IMR-90 (cell line): ENCODE data around the gene AP3B1. TPM values are rescaled to one million over a fixed set of nuclear protein-coding genes. Genes with fewer than 3 reads are reported as not detected.

Experiments
- ATAC-seq: fragments of 200-7000 bp; cut with Tn5 transposase; 2 replicates; pipeline ENCODE4 v1.9.1; 2020; ENCODE audit warnings: low read depth, mild to moderate bottlenecking, moderate library complexity
- BruUV-seq: library from RNA; stranded (reverse); fragments of 400-500 nt; replicated peaks from 2 replicates; lab custom pipeline; 2021; lab: Mats Ljungman, UMichigan
- CTCF ChIA-PET: fragments of 300-600 bp; formaldehyde crosslinking; extraction: SDS; loops from one replicate; lab custom pipeline; 2021; ENCODE audit warnings: antibody characterized with exemption; lab: Yijun Ruan, JAX
- POLR2A ChIA-PET: fragments of 300-600 bp; sonication (Branson Sonifier 250); formaldehyde crosslinking; loops from one replicate; lab custom pipeline; 2022; ENCODE audit warnings: antibody characterized with exemption; ENCODE audit not compliant: unreplicated experiment; lab: Charles Lee
- DNase-seq: peaks from one replicate; pipeline ENCODE4 v3.0.0; 2013
- H2AFZ ChIP-seq: replicated peaks from 2 replicates; pipeline ENCODE3; 2013; ENCODE audit warnings: low read length, mild to moderate bottlenecking; ENCODE audit not compliant: poor library complexity
- H2AK5ac ChIP-seq: 2 replicates; pipeline ENCODE4 v1.6.1; 2013; ENCODE audit warnings: low read depth, low read length, inconsistent platforms
- H2AK9ac ChIP-seq: replicated peaks from 2 replicates; pipeline ENCODE3; 2013; ENCODE audit warnings: mild to moderate bottlenecking, low read depth, low read length, moderate library complexity; ENCODE audit not compliant: poor library complexity
- H2BK120ac ChIP-seq: 2 replicates; pipeline ENCODE4 v1.6.1; 2013; ENCODE audit warnings: low read depth, low read length, inconsistent platforms
- H2BK15ac ChIP-seq: 3 replicates; pipeline ENCODE4 v1.6.1; 2013; ENCODE audit warnings: low read depth, low read length, inconsistent platforms
- H2BK20ac ChIP-seq: 2 replicates; pipeline ENCODE4 v1.6.1; 2013; ENCODE audit warnings: low read depth, mild to moderate bottlenecking, inconsistent platforms, low read length, moderate library complexity
- H2BK5ac ChIP-seq: 2 replicates; pipeline ENCODE4 v1.6.1; 2013; ENCODE audit warnings: mild to moderate bottlenecking, low read depth, low read length, inconsistent platforms; ENCODE audit not compliant: poor library complexity, severe bottlenecking
- H3K14ac ChIP-seq: replicated peaks from 2 replicates; pipeline ENCODE4 v1.6.1; 2013; ENCODE audit warnings: low read depth, low read length, inconsistent platforms
- H3K18ac ChIP-seq: 2 replicates; pipeline ENCODE4 v1.6.1; 2013; ENCODE audit warnings: low read depth, low read length, control low read depth
- H3K23ac ChIP-seq: 2 replicates; pipeline ENCODE4 v1.6.1; 2013; ENCODE audit warnings: low read depth, low read length, inconsistent platforms
- H3K27ac ChIP-seq: 2 replicates; pipeline ENCODE4 v1.5.1; 2013; ENCODE audit warnings: mild to moderate bottlenecking, control low read depth, low read length; ENCODE audit not compliant: insufficient read depth
- H3K27me3 ChIP-seq: 2 replicates; pipeline ENCODE4 v1.6.1; 2013; ENCODE audit warnings: low read length; ENCODE audit not compliant: control insufficient read depth, insufficient read depth
- H3K36me3 ChIP-seq: 2 replicates; pipeline ENCODE4 v1.6.1; 2013; ENCODE audit warnings: low read length, mixed read lengths; ENCODE audit not compliant: control insufficient read depth, insufficient read depth
- H3K4ac ChIP-seq: 2 replicates; pipeline ENCODE4 v1.6.1; 2013; ENCODE audit warnings: low read depth, low read length, inconsistent platforms
- H3K4me1 ChIP-seq: 2 replicates; pipeline ENCODE4 v1.6.1; 2013; ENCODE audit warnings: low read length, mixed read lengths; ENCODE audit not compliant: control insufficient read depth, insufficient read depth
- H3K4me2 ChIP-seq: 2 replicates; pipeline ENCODE4 v1.6.1; 2013; ENCODE audit warnings: low read depth, mild to moderate bottlenecking, control low read depth, low read length, moderate library complexity
- H3K4me3 ChIP-seq: 2 replicates; pipeline ENCODE4 v1.5.1; 2013; ENCODE audit warnings: low read depth, mild to moderate bottlenecking, control low read depth, low read length, moderate library complexity; ENCODE audit not compliant: insufficient read depth
- H3K56ac ChIP-seq: 2 replicates; pipeline ENCODE4 v1.6.1; 2013; ENCODE audit warnings: low read length, inconsistent platforms; ENCODE audit not compliant: insufficient read depth; ENCODE audit errors: extremely low read depth
- H3K79me1 ChIP-seq, 2 experiments: 2 replicates each; pipeline ENCODE4 v1.6.1; 2013; ENCODE audit warnings: low read length in 2 of 2, inconsistent platforms in 1 of 2, low read depth in 1 of 2
- H3K9ac ChIP-seq: 2 replicates; pipeline ENCODE4 v1.6.1; 2013; ENCODE audit warnings: low read depth, low read length, control low read depth
- H3K9me1 ChIP-seq: 2 replicates; pipeline ENCODE4 v1.6.1; 2013; ENCODE audit warnings: low read length, inconsistent platforms; ENCODE audit not compliant: insufficient read depth
- H3K9me3 ChIP-seq: 2 replicates; pipeline ENCODE4 v1.6.1; 2013; ENCODE audit warnings: low read length; ENCODE audit not compliant: control insufficient read depth, insufficient read depth
- H4K20me1 ChIP-seq: 2 replicates; pipeline ENCODE4 v1.6.1; 2013; ENCODE audit warnings: low read length, inconsistent platforms; ENCODE audit not compliant: insufficient read depth
- H4K5ac ChIP-seq: 2 replicates; pipeline ENCODE4 v1.6.1; 2013; ENCODE audit warnings: mild to moderate bottlenecking, low read depth, low read length, control low read depth
- H4K8ac ChIP-seq, 2 experiments: 2 replicates each; pipeline ENCODE4 v1.6.1; 2013; ENCODE audit warnings: low read depth in 2 of 2, low read length in 2 of 2, control low read depth in 1 of 2, inconsistent platforms in 1 of 2
- H4K91ac ChIP-seq: 2 replicates; pipeline ENCODE4 v1.6.1; 2013; ENCODE audit warnings: low read depth, low read length, inconsistent platforms; ENCODE audit not compliant: insufficient read depth
- BHLHE40 ChIP-seq: fragments of 150-350 bp; IDR thresholded peaks from 2 replicates; pipeline ENCODE4 v1.6.1; 2016; ENCODE audit warnings: mild to moderate bottlenecking, low read depth, low read length
- CEBPB ChIP-seq: IDR thresholded peaks from 2 replicates; pipeline ENCODE4 v1.6.1; 2012; ENCODE audit warnings: low read depth, low read length, improper control_type of control experiment
- CHD1 ChIP-seq: IDR thresholded peaks from 2 replicates; pipeline ENCODE4 v1.6.1; 2012; ENCODE audit warnings: low read depth, low read length, improper control_type of control experiment
- CTCF ChIP-seq: conservative IDR thresholded peaks from 2 replicates; pipeline ENCODE4 v1.5.1; 2012; ENCODE audit warnings: mild to moderate bottlenecking, low read depth, low read length, improper control_type of control experiment
- NFE2L2 ChIP-seq: fragments of 150-350 bp; IDR thresholded peaks from 2 replicates; pipeline ENCODE4 v1.6.1; 2016; ENCODE audit warnings: low read depth, mild to moderate bottlenecking, low read length
- RAD21 ChIP-seq: IDR thresholded peaks from 2 replicates; pipeline ENCODE4 v1.6.1; 2012; ENCODE audit warnings: low read length, improper control_type of control experiment
- RCOR1 ChIP-seq: IDR thresholded peaks from 2 replicates; pipeline ENCODE4 v1.6.1; 2012; ENCODE audit warnings: mild to moderate bottlenecking, low read length, improper control_type of control experiment; ENCODE audit not compliant: insufficient replicate concordance
- USF2 ChIP-seq: fragments of 150-350 bp; IDR thresholded peaks from 2 replicates; pipeline ENCODE4 v1.6.1; 2017; ENCODE audit warnings: mild to moderate bottlenecking, antibody characterized with exemption, low read length, low read depth
- WGBS, 2 experiments: methylation state at CpG; one replicate each; pipeline versions ENCODE4 v1.1.5 to v1.1.7; 2013; ENCODE audit warnings: missing lambda C conversion rate in 2 of 2; ENCODE audit not compliant: insufficient read length in 1 of 2; ENCODE audit errors: extremely low coverage in 2 of 2; 5-methylcytosine and 5-hydroxymethylcytosine counted together
- dilution Hi-C: fragments of 300-500 bp; cut with HindIII; formaldehyde crosslinking; loops from one replicate; pipeline ENCODE4 v1.14.3; 2018; ENCODE audit warnings: low sequenced_read_pairs; ENCODE audit not compliant: unreplicated experiment
- in situ Hi-C: fragments of 300-500 bp; cut with MboI; formaldehyde crosslinking; loops from 3 replicates; pipeline ENCODE4 v1.14.3; 2019; ENCODE audit warnings: low sequenced_read_pairs, inconsistent platforms, mixed read lengths
- intact Hi-C: fragments of 100-400 bp; cut with micrococcal nuclease; formaldehyde crosslinking; loops from 2 replicates; pipeline ENCODE4 v1.10.0; 2022
- polyA plus RNA-seq, 3 experiments: library from polyadenylated mRNA; depleted of rRNA; stranded (reverse); fragments of >200 nt; gene quantifications; 2 replicates each; pipeline ENCODE4 v1.2.3, GENCODE V29; 2012; ENCODE audit warnings: low replicate concordance in 1 of 3
- total RNA-seq: library from RNA; depleted of rRNA; stranded (reverse); fragments of >200 nt; gene quantifications from 2 replicates; pipeline ENCODE4 v1.2.3, GENCODE V29; 2012

Gene AP3B1
- total and polyA plus RNA-seq, 2 of the 4 experiments (the other 2 are of a cell fraction): 33.1 to 59.0 TPM

GRCh38 chr5:77955577-77955976 is 338.9 kb downstream of the AP3B1 start:
- dilution Hi-C loops: no loop called here
- intact Hi-C loops: no loop called here
- POLR2A ChIA-PET: no interaction called here

More at GRCh38 chr5:77955577-77955976, 338.9 kb downstream of the AP3B1 start:
- Histone ChIP-seq H2AK9ac (no peak overlapping the region), H4K8ac (no peak overlapping the region), H3K36me3 (no peaks in the 10 kb centered on the region), H3K56ac (no peak overlapping the region), H3K9me1 (no peaks in the 10 kb centered on the region), H4K20me1 (no peaks in the 10 kb centered on the region), H3K23ac (no peak overlapping the region), H3K27me3 (peaks cover 42% of the 10 kb centered on the region), H3K4me1 (no peaks in the 10 kb centered on the region), H3K9me3 (0 out of 2 replicates have a peak, but pooled peaks cover 2% of the 10 kb centered on the region), H3K79me1 (no peaks in the 10 kb centered on the region), H3K27ac (no peak overlapping the region), H2BK120ac (no peak overlapping the region), H3K4me2 (no peak overlapping the region), H2BK20ac (no peak overlapping the region), H2BK15ac (no peak overlapping the region), H3K4me3 (no peak overlapping the region), H4K91ac (no peak overlapping the region), H3K9ac (no peak overlapping the region), H3K4ac (no peak overlapping the region), H2AK5ac (no peak overlapping the region), H4K5ac (no peak overlapping the region), H3K18ac (no peak overlapping the region), H2BK5ac (no peak overlapping the region), H3K14ac (no peak overlapping the region), H2AFZ (no peak overlapping the region)
- in situ Hi-C loops: no loop called here
- CTCF ChIA-PET: interaction anchor here (0.8 kb wide), 1 partner anchor 107 kb away, joined by 3 read pairs; no protein-coding TSS in a partner anchor
- no CpG with 5 or more reads among the region's 1 CpG for WGBS, 2 experiments
- no TSS peak for BruUV-seq
- ATAC-seq: no peak
- no peak for TF ChIP-seq CEBPB
- no peak for TF ChIP-seq RAD21
- TF ChIP-seq USF2: no peak
- no peak for TF ChIP-seq RCOR1
- TF ChIP-seq CHD1: no peak
- TF ChIP-seq BHLHE40: no peak
- TF ChIP-seq NFE2L2: no peak
- TF ChIP-seq CTCF: no peak
- DNase-seq: no peak
